GM21786 (cell line): Measurements from ENCODE around the gene BCAR1.
"Not testable (repeated sequence)": the region's sequence is repeated elsewhere in the genome, so short reads cannot be mapped to it uniquely, and the experiment has no call there.

Experiments used
- ATAC-seq: cut with Tn5 transposase; IDR thresholded peaks from one replicate; pipeline ENCODE4 v1.9.1; 2021; ENCODE audit not compliant: unreplicated experiment

The BCAR1 gene

GRCh38 chr16:75271441-75272096 is 20.1 kb upstream of the BCAR1 start:
- no peak for ATAC-seq

GRCh38 chr16:75269358-75269757 is 17.9 kb upstream of the BCAR1 start:
- not testable (repeated sequence) for ATAC-seq

GRCh38 chr16:75267631-75268264 is 16.3 kb upstream of the BCAR1 start:
- ATAC-seq: no peak

GRCh38 chr16:75266738-75267630 is 15.6 kb upstream of the BCAR1 start:
- no peak for ATAC-seq

- peak; percentile 57 for ATAC-seq
Observed at GRCh38 chr16:75265911-75266701, 14.7 kb upstream of the BCAR1 start.

GRCh38 chr16:75264999-75265910 is 13.8 kb upstream of the BCAR1 start:
- ATAC-seq: peak; percentile 26

GRCh38 chr16:75264457-75264998 is 13.1 kb upstream of the BCAR1 start:
- ATAC-seq: no peak

- no peak for ATAC-seq
Observed at GRCh38 chr16:75263963-75264445, 12.6 kb upstream of the BCAR1 start.

- ATAC-seq: no peak
Observed at GRCh38 chr16:75263291-75263962, 12.0 kb upstream of the BCAR1 start.

- ATAC-seq: no peak
Observed at GRCh38 chr16:75262800-75263127, 11.3 kb upstream of the BCAR1 start.

- no peak for ATAC-seq
Observed at GRCh38 chr16:75262104-75262799, 10.8 kb upstream of the BCAR1 start.

- no peak for ATAC-seq
Observed at GRCh38 chr16:75261590-75262078, 10.2 kb upstream of the BCAR1 start.

GRCh38 chr16:75260851-75261589 is 9.6 kb upstream of the BCAR1 start:
- ATAC-seq: no peak

- ATAC-seq: no peak
Observed at GRCh38 chr16:75258807-75259141, 7.3 kb upstream of the BCAR1 start.

GRCh38 chr16:75257886-75258806 is 6.7 kb upstream of the BCAR1 start:
- ATAC-seq: no peak

GRCh38 chr16:75256696-75257343 is 5.4 kb upstream of the BCAR1 start:
- ATAC-seq: no peak
